Panc1 (cell line): ENCODE data around the gene LTB4R2. TPM values are rescaled to one million over a fixed set of nuclear protein-coding genes. Genes with fewer than 3 reads are reported as not detected.

ENCODE experiments used
- ATAC-seq: fragments of 200-7000 bp; cut with Tn5 transposase; 2 replicates; pipeline ENCODE4 v1.9.1; 2020; ENCODE audit warnings: mild to moderate bottlenecking, moderate library complexity
- BruUV-seq: library from RNA; stranded (reverse); fragments of 400-500 nt; replicated peaks from 2 replicates; lab custom pipeline; 2021; lab: Mats Ljungman, UMichigan
- CTCF ChIA-PET: fragments of 300-600 bp; sonication (Branson Sonifier 250); formaldehyde crosslinking; loops from one replicate; lab custom pipeline; 2022; ENCODE audit warnings: antibody characterized with exemption; lab: Charles Lee
- POLR2A ChIA-PET: fragments of 300-600 bp; sonication (Branson Sonifier 250); formaldehyde crosslinking; loops from one replicate; lab custom pipeline; 2022; ENCODE audit warnings: antibody characterized with exemption; lab: Charles Lee
- DNase-seq: peaks from one replicate; pipeline ENCODE4 v3.0.0-alpha.2; 2010; ENCODE audit warnings: low read depth, low spot score
- H3K27ac ChIP-seq: 2 replicates; pipeline ENCODE4 v1.5.1; 2011; ENCODE audit warnings: mild to moderate bottlenecking, low read length, inconsistent platforms
- H3K27me3 ChIP-seq: fragments of 200-500 bp; sonication (Bioruptor generic); 2 replicates; pipeline ENCODE4 v1.6.0; 2014; ENCODE audit warnings: low read length, inconsistent platforms; ENCODE audit not compliant: control insufficient read depth, insufficient read depth
- H3K36me3 ChIP-seq: fragments of 200-500 bp; sonication (Bioruptor generic); 2 replicates; pipeline ENCODE4 v1.5.1; 2014; ENCODE audit warnings: inconsistent platforms, mild to moderate bottlenecking, low read length, moderate library complexity; ENCODE audit not compliant: control insufficient read depth, insufficient read depth
- H3K4me1 ChIP-seq: 2 replicates; pipeline ENCODE4 v1.5.1; 2011; ENCODE audit warnings: inconsistent platforms, mild to moderate bottlenecking, low read length, moderate library complexity; ENCODE audit not compliant: control insufficient read depth, insufficient read depth
- H3K4me3 ChIP-seq, 2 experiments: 2 replicates each; pipeline ENCODE4 v1.5.1; 2011 to 2012; ENCODE audit warnings: low read depth in 2 of 2, low read length in 2 of 2, mild to moderate bottlenecking in 2 of 2, inconsistent platforms in 1 of 2, moderate library complexity in 1 of 2
- H3K9me3 ChIP-seq: fragments of 200-500 bp; sonication (Bioruptor generic); 2 replicates; pipeline ENCODE4 v1.5.1; 2014; ENCODE audit warnings: low read depth, mild to moderate bottlenecking, inconsistent platforms, low read length, moderate library complexity; ENCODE audit not compliant: control insufficient read depth, insufficient read depth
- POLR2AphosphoS5 ChIP-seq: IDR thresholded peaks from 2 replicates; pipeline ENCODE4 v1.6.1; 2012; ENCODE audit warnings: mild to moderate bottlenecking, low read depth, low read length, moderate library complexity
- SIN3A ChIP-seq: IDR thresholded peaks from 2 replicates; pipeline ENCODE4 v1.6.1; 2012; ENCODE audit warnings: low read depth, mild to moderate bottlenecking, low read length, moderate library complexity, borderline replicate concordance; ENCODE audit not compliant: insufficient read depth
- TCF7L2 ChIP-seq: IDR thresholded peaks from 2 replicates; pipeline ENCODE4 v1.6.1; 2011; ENCODE audit warnings: mild to moderate bottlenecking, low read depth, low read length, inconsistent platforms
- in situ Hi-C: cut with HindIII; loops from 2 replicates; pipeline ENCODE4 v1.10.0; 2016; ENCODE audit warnings: low sequenced_read_pairs, low pct_unique_long_range_greater_than_20kb
- intact Hi-C: fragments of 100-400 bp; cut with micrococcal nuclease; formaldehyde crosslinking; loops from one replicate; pipeline ENCODE4 v1.10.0; 2022; ENCODE audit not compliant: unreplicated experiment
- total RNA-seq: library from RNA; stranded (reverse); gene quantifications from one replicate; pipeline ENCODE4 v1.2.1, GENCODE V29; 2021; ENCODE audit not compliant: unreplicated experiment
- TF ChIP-seq, protein P1 (sequence below): fragments of 450-650 bp; IDR thresholded peaks from 2 replicates; pipeline ENCODE4 v1.5.1; 2017; ENCODE audit warnings: mild to moderate bottlenecking
- TF ChIP-seq, protein P2 (sequence below), 2 experiments: IDR thresholded peaks; 2 replicates each; pipeline ENCODE4 v1.6.1; 2011 to 2012; ENCODE audit warnings: low read depth in 2 of 2, control low read depth in 1 of 2, low read length in 1 of 2, mild to moderate bottlenecking in 1 of 2, moderate library complexity in 1 of 2; ENCODE audit not compliant: insufficient read depth in 1 of 2

The LTB4R2 gene
- total RNA-seq, 1 experiment from 2014 or later = 6.9 TPM

- Histone ChIP-seq H3K27me3 (no peaks in the 10 kb centered on the region), H3K27ac (no peak overlapping the region), H3K4me1 (no peaks in the 10 kb centered on the region), H3K4me3 (no peak overlapping the region), H3K9me3 (no peaks in the 10 kb centered on the region), H3K36me3 (no peaks in the 10 kb centered on the region)
- in situ Hi-C loops = no loop called here
- POLR2A ChIA-PET = no interaction called here
- CTCF ChIA-PET = no interaction called here
- BruUV-seq = no TSS peak
- TF ChIP-seq, protein P1, sequence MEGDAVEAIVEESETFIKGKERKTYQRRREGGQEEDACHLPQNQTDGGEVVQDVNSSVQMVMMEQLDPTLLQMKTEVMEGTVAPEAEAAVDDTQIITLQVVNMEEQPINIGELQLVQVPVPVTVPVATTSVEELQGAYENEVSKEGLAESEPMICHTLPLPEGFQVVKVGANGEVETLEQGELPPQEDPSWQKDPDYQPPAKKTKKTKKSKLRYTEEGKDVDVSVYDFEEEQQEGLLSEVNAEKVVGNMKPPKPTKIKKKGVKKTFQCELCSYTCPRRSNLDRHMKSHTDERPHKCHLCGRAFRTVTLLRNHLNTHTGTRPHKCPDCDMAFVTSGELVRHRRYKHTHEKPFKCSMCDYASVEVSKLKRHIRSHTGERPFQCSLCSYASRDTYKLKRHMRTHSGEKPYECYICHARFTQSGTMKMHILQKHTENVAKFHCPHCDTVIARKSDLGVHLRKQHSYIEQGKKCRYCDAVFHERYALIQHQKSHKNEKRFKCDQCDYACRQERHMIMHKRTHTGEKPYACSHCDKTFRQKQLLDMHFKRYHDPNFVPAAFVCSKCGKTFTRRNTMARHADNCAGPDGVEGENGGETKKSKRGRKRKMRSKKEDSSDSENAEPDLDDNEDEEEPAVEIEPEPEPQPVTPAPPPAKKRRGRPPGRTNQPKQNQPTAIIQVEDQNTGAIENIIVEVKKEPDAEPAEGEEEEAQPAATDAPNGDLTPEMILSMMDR = no peak
- TF ChIP-seq, protein P2, sequence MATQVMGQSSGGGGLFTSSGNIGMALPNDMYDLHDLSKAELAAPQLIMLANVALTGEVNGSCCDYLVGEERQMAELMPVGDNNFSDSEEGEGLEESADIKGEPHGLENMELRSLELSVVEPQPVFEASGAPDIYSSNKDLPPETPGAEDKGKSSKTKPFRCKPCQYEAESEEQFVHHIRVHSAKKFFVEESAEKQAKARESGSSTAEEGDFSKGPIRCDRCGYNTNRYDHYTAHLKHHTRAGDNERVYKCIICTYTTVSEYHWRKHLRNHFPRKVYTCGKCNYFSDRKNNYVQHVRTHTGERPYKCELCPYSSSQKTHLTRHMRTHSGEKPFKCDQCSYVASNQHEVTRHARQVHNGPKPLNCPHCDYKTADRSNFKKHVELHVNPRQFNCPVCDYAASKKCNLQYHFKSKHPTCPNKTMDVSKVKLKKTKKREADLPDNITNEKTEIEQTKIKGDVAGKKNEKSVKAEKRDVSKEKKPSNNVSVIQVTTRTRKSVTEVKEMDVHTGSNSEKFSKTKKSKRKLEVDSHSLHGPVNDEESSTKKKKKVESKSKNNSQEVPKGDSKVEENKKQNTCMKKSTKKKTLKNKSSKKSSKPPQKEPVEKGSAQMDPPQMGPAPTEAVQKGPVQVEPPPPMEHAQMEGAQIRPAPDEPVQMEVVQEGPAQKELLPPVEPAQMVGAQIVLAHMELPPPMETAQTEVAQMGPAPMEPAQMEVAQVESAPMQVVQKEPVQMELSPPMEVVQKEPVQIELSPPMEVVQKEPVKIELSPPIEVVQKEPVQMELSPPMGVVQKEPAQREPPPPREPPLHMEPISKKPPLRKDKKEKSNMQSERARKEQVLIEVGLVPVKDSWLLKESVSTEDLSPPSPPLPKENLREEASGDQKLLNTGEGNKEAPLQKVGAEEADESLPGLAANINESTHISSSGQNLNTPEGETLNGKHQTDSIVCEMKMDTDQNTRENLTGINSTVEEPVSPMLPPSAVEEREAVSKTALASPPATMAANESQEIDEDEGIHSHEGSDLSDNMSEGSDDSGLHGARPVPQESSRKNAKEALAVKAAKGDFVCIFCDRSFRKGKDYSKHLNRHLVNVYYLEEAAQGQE (IDR thresholded peaks at IDR 0.05; ENCODE audit: insufficient read depth in 1 of 2, low read depth in 2 of 2, low read length in 1 of 2) = no peak
- TF ChIP-seq SIN3A = no peak
- no peak for TF ChIP-seq POLR2AphosphoS5
- no peak for TF ChIP-seq TCF7L2
- intact Hi-C loops = no loop called here
- no peak for DNase-seq
- peak; percentile 23; the same call in 1 of the 2 replicates for ATAC-seq
Observed at GRCh38 chr14:24284501-24285035, 25.4 kb upstream of the LTB4R2 start.

DNA sequence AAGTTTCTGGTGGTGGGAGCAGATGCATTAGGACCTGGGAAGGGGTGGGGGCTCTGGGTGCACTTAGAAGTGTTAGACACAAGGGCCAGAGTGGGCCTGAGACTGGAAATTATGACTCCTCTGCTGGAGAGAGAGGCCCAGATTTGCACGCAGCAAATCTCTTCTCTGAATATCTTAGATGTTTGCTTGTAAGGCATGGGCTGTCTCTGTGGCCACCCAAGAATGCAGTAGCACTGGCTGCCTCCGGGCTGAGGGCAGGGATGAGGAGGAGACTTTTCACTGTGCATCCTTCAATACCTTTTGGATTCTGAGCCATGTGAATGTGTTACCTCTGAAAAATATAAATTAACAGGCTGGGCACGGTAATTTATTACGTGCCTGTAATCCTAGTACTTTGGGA, 24.6 kb upstream of the LTB4R2 start:
- intact Hi-C loops (no loop called here), in situ Hi-C loops (no loop called here)
- Histone ChIP-seq H3K36me3 (no peaks in the 10 kb centered on the region), H3K9me3 (no peaks in the 10 kb centered on the region), H3K27me3 (no peaks in the 10 kb centered on the region), H3K4me1 (no peaks in the 10 kb centered on the region), H3K4me3 (no peak overlapping the region), H3K27ac (no peak overlapping the region)
- POLR2A ChIA-PET = no interaction called here
- BruUV-seq = no TSS peak
- no peak for ATAC-seq
- CTCF ChIA-PET = no interaction called here
- TF ChIP-seq, protein P2 (IDR thresholded peaks at IDR 0.05; ENCODE audit: insufficient read depth in 1 of 2, low read depth in 2 of 2, low read length in 1 of 2) = no peak
- no peak for TF ChIP-seq SIN3A
- TF ChIP-seq, protein P1 = no peak
- TF ChIP-seq TCF7L2 = no peak
- no peak for TF ChIP-seq POLR2AphosphoS5
- DNase-seq = no peak
